ENCODE measurements around the gene SKI. TPM values are rescaled to one million over a fixed set of nuclear protein-coding genes. Genes with fewer than 3 reads are reported as not detected.
A peak's percentile ranks its signal among the peaks of the same experiment; 100 is the strongest.

Gene SKI
- total and polyA plus RNA-seq, 2 of the 8 experiments (the other 6 are each of a cell fraction or from before 2014, with no cell fraction given), result 8.3 to 87.6 TPM

GRCh38 chr1:2350911-2351655 lies 123.0 kb downstream of the SKI start:
- Histone ChIP-seq H4K5ac (ENCODE audit: insufficient read length, low read depth, low read length) (no peak overlapping the region), H3K36me3 (ENCODE audit: control insufficient read depth in 2 of 4, insufficient read depth in 4 of 4, low read length in 3 of 4) (no peaks in the 10 kb centered on the region), H3K79me1 (ENCODE audit: low read depth, low read length) (no peaks in the 10 kb centered on the region), H3K4ac (replicated peaks; ENCODE audit: insufficient read length, low read depth, low read length) (no peak overlapping the region), H2BK5ac (ENCODE audit: low read depth, low read length) (no peak overlapping the region), H4K8ac (ENCODE audit: extremely low read depth, insufficient read depth, low read length) (0 out of 2 replicates have a peak overlapping the region, but pooled peaks have one; percentile 77), H3K9ac (replicated peaks in 1 of 4; ENCODE audit: extremely low read depth in 1 of 4, low read depth in 3 of 4, low read length in 3 of 4) (no peak overlapping the region), H2BK120ac (replicated peaks; ENCODE audit: low read depth, low read length) (no peak overlapping the region), H4K20me1 (replicated peaks in 1 of 2; ENCODE audit: control insufficient read depth in 1 of 2, insufficient read depth in 2 of 2, low read length in 2 of 2) (no peaks in the 10 kb centered on the region), H2AK5ac (ENCODE audit: low read depth, low read length) (no peak overlapping the region), H3K4me2 (ENCODE audit: insufficient read depth in 1 of 2, low read depth in 2 of 2, low read length in 2 of 2) (no peak overlapping the region), H2BK20ac (ENCODE audit: low read length) (no peak overlapping the region), H3K9me3 (ENCODE audit: insufficient read depth in 2 of 2, low read depth in 1 of 2, low read length in 1 of 2) (no peaks in the 10 kb centered on the region), H3K27ac (ENCODE audit: low read depth, low read length) (no peak overlapping the region), H2BK15ac (ENCODE audit: low read length) (no peak overlapping the region), H2BK12ac (ENCODE audit: low read depth, low read length) (no peak overlapping the region), H3K79me2 (ENCODE audit: control insufficient read depth in 1 of 2, insufficient read depth in 2 of 2, low read length in 2 of 2) (no peaks in the 10 kb centered on the region), H3K14ac (ENCODE audit: insufficient read length) (no peak overlapping the region), H3K56ac (replicated peaks; ENCODE audit: insufficient read length, low read depth, low read length) (no peak overlapping the region), H3K23ac (ENCODE audit: insufficient read length) (no peak overlapping the region), H3K27me3 (replicated peaks in 1 of 4; ENCODE audit: control insufficient read depth in 3 of 4, extremely low read depth in 1 of 4, insufficient read depth in 3 of 4, low read length in 3 of 4) (no peaks in the 10 kb centered on the region), H2AFZ (ENCODE audit: low read length) (no peak overlapping the region), H3K4me3 (ENCODE audit: extremely low read depth in 1 of 4, insufficient read depth in 2 of 4, low read depth in 3 of 4, low read length in 4 of 4) (no peak overlapping the region), H3K18ac (ENCODE audit: extremely low read depth, low read length) (no peak overlapping the region), H4K91ac (replicated peaks; ENCODE audit: insufficient read length, low read length) (no peak overlapping the region), H3K4me1 (replicated peaks in 1 of 4; ENCODE audit: control insufficient read depth in 3 of 4, insufficient read depth in 4 of 4, low read length in 3 of 4) (no peaks in the 10 kb centered on the region), H3K23me2 (ENCODE audit: low read depth, low read length) (no peaks in the 10 kb centered on the region)
- DNase-seq (ENCODE audit: low read depth in 1 of 2, low spot score in 2 of 2), result no peak
- POLR2A ChIA-PET (ENCODE audit: partially characterized antibody), result interaction anchor here (1.0 kb wide), 1 partner anchor 29 kb away, joined by 3 read pairs; no protein-coding TSS in a partner anchor
- FAIRE-seq, result no peak
- 89% methylated on average over 30 of the region's 31 CpGs; no CpG with 5 or more reads in 1 of the 2 experiments for WGBS, 2 experiments (ENCODE audit: extremely low coverage in 1 of 2, insufficient coverage in 1 of 2, insufficient read length in 1 of 2, insufficient replicate concordance in 2 of 2, low coverage in 1 of 2, low lambda C conversion rate in 2 of 2, missing lambda C conversion rate in 1 of 2)
- CTCF ChIA-PET (ENCODE audit: partially characterized antibody), result interaction anchor here (0.5 to 1.5 kb wide), 3 partner anchors 28 to 66 kb away, joined by 3 to 4 read pairs (median 4); no protein-coding TSS in a partner anchor
- TF ChIP-seq MAFK (IDR thresholded peaks at IDR 0.05; ENCODE audit: low read depth, low read length) (no peak), SUZ12 (IDR thresholded peaks at IDR 0.05; ENCODE audit: low read length) (no peak), CTBP2 (IDR thresholded peaks at IDR 0.05; ENCODE audit: borderline replicate concordance, insufficient read depth, insufficient read length, low read length) (no peak), SAP30 (IDR thresholded peaks at IDR 0.05; ENCODE audit: insufficient read depth, insufficient replicate concordance, low read length) (no peak), RBBP5 (IDR thresholded peaks at IDR 0.05; ENCODE audit: borderline replicate concordance, low read depth, low read length) (no peak), CHD2 (IDR thresholded peaks at IDR 0.05; ENCODE audit: low read length) (no peak)
- TF ChIP-seq, protein P1, sequence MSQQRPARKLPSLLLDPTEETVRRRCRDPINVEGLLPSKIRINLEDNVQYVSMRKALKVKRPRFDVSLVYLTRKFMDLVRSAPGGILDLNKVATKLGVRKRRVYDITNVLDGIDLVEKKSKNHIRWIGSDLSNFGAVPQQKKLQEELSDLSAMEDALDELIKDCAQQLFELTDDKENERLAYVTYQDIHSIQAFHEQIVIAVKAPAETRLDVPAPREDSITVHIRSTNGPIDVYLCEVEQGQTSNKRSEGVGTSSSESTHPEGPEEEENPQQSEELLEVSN (IDR thresholded peaks at IDR 0.05), result no peak

Data from H1 (cell line).